Skeletal muscle satellite cell (primary cell): Measurements from ENCODE around the gene SPATA31A6. TPM values are rescaled to one million over a fixed set of nuclear protein-coding genes. Genes with fewer than 3 reads are reported as not detected.

Source experiments
- small RNA-seq: library from RNA; depleted of rRNA; stranded (forward); fragments of <200 nt; gene quantifications from one replicate; pipeline ENCODE3, GENCODE V24; 2012

SPATA31A6 gene

Small RNA genes within 50 kb of the gene (small RNA-seq; reads per million reads assigned to genes)
- not detected for gene AL445584.3
